ENCODE data around the gene FARS2. TPM values are rescaled to one million over a fixed set of nuclear protein-coding genes. Genes with fewer than 3 reads are reported as not detected.

FARS2 gene
- total RNA-seq, 4 donors from 2014 or later: 2.6 to 21.9 (median 15.0) TPM

DNA sequence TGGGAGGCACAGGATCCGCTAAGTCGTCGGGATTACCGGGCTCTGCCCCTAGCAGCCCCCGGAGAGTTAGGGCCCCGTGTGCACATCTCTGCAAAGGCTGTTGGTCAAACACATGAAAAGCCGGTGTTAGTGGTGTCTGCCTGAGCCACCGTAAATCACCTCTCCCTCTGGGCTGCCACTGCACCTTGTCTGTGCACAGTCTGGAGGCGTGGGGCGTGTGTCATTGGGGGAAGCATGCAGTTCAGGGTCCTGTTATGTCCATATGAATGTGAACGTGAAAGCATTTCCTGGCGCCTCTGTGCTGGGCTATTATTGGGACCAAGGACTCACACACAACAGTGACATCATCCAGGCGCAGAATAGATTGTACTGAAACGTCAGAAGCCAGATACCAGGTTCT is 439.9 kb downstream of the FARS2 start:
- no peak for DNase-seq
- intact Hi-C loops (cut with DNase I; ENCODE audit: low total_unique reads) (no loop called here), in situ Hi-C loops (cut with MboI; ENCODE audit: low pct_ligation_motif_present in 1 of 4, low pct_unique_long_range_greater_than_20kb in 1 of 4, low sequenced_read_pairs in 3 of 4) (no loop called here)
- TF ChIP-seq EP300 (IDR thresholded peaks at IDR 0.05; ENCODE audit: low read depth) (no peak), POLR2AphosphoS5 (IDR thresholded peaks at IDR 0.05) (no peak), POLR2A (IDR thresholded peaks at IDR 0.05) (no peak)
- TF ChIP-seq, protein P1, sequence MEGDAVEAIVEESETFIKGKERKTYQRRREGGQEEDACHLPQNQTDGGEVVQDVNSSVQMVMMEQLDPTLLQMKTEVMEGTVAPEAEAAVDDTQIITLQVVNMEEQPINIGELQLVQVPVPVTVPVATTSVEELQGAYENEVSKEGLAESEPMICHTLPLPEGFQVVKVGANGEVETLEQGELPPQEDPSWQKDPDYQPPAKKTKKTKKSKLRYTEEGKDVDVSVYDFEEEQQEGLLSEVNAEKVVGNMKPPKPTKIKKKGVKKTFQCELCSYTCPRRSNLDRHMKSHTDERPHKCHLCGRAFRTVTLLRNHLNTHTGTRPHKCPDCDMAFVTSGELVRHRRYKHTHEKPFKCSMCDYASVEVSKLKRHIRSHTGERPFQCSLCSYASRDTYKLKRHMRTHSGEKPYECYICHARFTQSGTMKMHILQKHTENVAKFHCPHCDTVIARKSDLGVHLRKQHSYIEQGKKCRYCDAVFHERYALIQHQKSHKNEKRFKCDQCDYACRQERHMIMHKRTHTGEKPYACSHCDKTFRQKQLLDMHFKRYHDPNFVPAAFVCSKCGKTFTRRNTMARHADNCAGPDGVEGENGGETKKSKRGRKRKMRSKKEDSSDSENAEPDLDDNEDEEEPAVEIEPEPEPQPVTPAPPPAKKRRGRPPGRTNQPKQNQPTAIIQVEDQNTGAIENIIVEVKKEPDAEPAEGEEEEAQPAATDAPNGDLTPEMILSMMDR (IDR thresholded peaks at IDR 0.05): no peak
- H3K27ac ChIP-seq: no peak overlapping the region
- no peak overlapping the region for H3K4me3 ChIP-seq
- no peaks in the 10 kb centered on the region for H3K27me3 ChIP-seq
- no peaks in the 10 kb centered on the region for H3K4me1 ChIP-seq
- H3K9me3 ChIP-seq: no peaks in the 10 kb centered on the region
- H3K36me3 ChIP-seq: no peaks in the 10 kb centered on the region
- WGBS, 2 donors (ENCODE audit: low coverage in 1 of 2): 79 to 83% methylated on average over 1 to 13 of the region's 14 CpGs

DNA sequence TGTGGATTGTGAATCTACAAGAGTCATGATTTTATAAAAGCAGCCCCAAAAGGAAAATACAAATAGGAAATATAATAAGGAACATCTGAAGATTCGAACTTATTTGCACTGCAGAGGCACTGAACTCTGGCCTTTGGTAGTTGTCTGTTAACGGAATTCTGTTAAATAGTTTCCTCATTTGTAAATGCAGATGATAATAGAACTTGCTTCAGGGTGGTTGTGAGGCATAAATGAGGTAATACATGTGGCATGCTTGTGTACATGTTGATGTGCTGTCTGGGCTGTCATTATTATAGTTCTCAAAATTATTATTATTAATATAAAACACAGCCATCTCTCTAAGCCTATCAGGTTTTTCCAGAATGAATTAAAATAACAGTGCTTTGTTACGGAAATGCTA is 443.4 kb downstream of the FARS2 start:
- no peaks in the 10 kb centered on the region for H3K9me3 ChIP-seq
- TF ChIP-seq POLR2AphosphoS5 (IDR thresholded peaks at IDR 0.05) (no peak), EP300 (IDR thresholded peaks at IDR 0.05; ENCODE audit: low read depth) (no peak), POLR2A (IDR thresholded peaks at IDR 0.05) (no peak)
- TF ChIP-seq, protein P1 (IDR thresholded peaks at IDR 0.05): no peak
- no peaks in the 10 kb centered on the region for H3K27me3 ChIP-seq
- no peaks in the 10 kb centered on the region for H3K36me3 ChIP-seq
- no peaks in the 10 kb centered on the region for H3K4me1 ChIP-seq
- H3K27ac ChIP-seq: no peak overlapping the region
- intact Hi-C loops (cut with DNase I; ENCODE audit: low total_unique reads): no loop called here
- in situ Hi-C loops (cut with MboI; ENCODE audit: low pct_ligation_motif_present in 1 of 4, low pct_unique_long_range_greater_than_20kb in 1 of 4, low sequenced_read_pairs in 3 of 4): no loop called here
- no peak overlapping the region for H3K4me3 ChIP-seq
- WGBS, 2 donors (ENCODE audit: low coverage in 1 of 2): 92% methylated on average over 3 of the region's 3 CpGs
- DNase-seq: no peak

DNA sequence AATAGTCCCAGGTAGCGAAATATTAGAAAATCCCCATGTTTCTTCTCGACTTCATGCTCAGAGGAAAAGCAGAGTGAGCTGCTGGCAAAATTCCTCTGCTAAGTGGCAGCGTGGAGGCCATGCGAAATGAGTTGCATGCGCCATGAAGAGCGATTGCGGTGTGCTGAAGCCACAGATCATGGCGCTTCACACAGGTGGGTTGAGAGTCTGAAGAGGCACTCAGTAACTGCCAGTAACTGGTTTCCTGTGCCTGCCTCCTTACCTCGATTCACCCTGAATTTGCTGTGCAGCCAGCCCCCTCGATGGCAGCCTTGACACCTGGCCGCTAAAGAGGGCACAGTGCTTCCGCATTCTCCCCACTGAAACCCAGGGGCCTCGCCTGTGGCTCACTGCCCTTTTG is 443.9 kb downstream of the FARS2 start:
- H3K4me1 ChIP-seq: no peaks in the 10 kb centered on the region
- WGBS, 2 donors (ENCODE audit: low coverage in 1 of 2): 98 to 99% methylated on average over 12 to 13 of the region's 13 CpGs
- H3K27me3 ChIP-seq: no peaks in the 10 kb centered on the region
- TF ChIP-seq, protein P1 (IDR thresholded peaks at IDR 0.05): no peak
- TF ChIP-seq POLR2AphosphoS5 (IDR thresholded peaks at IDR 0.05) (no peak), EP300 (IDR thresholded peaks at IDR 0.05; ENCODE audit: low read depth) (no peak), POLR2A (IDR thresholded peaks at IDR 0.05) (no peak)
- intact Hi-C loops (cut with DNase I; ENCODE audit: low total_unique reads): no loop called here
- no peak overlapping the region for H3K27ac ChIP-seq
- no peak for DNase-seq
- in situ Hi-C loops (cut with MboI; ENCODE audit: low pct_ligation_motif_present in 1 of 4, low pct_unique_long_range_greater_than_20kb in 1 of 4, low sequenced_read_pairs in 3 of 4): no loop called here
- H3K36me3 ChIP-seq: no peaks in the 10 kb centered on the region
- no peak overlapping the region for H3K4me3 ChIP-seq
- H3K9me3 ChIP-seq: no peaks in the 10 kb centered on the region

DNA sequence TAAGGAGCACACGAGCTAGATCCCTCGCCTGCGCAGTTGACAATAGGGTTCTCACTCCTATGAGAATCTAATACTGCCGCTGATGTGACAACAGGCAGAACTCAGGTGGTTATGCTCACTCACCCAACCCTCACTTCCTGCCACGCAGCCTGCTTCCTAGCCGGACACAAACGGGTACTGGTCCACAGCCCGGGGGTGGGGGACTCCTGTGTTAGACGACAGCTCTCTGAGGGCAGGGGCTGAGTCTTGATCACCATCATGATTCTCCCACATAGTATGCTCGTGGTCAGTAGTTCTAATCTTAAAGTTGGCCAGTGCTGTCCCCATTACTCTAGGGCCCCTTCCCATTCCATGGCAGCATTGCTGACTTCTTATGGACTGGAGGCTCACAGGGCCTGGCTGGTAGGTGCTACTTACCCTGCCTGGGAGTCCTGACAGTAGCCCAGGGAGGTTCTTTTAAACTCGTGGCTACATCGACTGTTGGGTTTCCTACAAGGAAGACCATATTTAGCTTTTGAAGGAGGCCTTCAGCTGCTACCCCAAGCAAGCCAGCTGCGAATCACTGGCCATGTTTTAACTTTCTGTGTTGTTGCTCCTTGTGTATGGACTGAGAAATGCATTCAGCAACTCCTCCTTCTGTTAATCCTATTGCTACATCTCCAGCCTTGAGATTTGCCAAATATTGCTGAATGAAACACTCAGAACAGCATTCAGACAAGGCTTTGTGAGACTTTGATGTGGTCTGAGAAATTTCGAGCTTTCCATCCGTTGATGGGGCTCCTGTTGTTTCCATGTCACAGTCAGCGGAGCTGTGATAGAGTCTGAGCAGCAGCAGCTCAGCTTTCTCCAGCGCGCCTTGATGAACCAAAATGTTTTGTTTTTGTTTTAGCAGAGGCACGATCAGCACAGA is 445.1 kb downstream of the FARS2 start:
- Histone ChIP-seq H3K36me3 (no peaks in the 10 kb centered on the region), H3K9me3 (no peaks in the 10 kb centered on the region), H3K4me3 (no peak overlapping the region), H3K4me1 (no peaks in the 10 kb centered on the region), H3K27ac (no peak overlapping the region), H3K27me3 (no peaks in the 10 kb centered on the region)
- in situ Hi-C loops (cut with MboI; ENCODE audit: low pct_ligation_motif_present in 1 of 4, low pct_unique_long_range_greater_than_20kb in 1 of 4, low sequenced_read_pairs in 3 of 4) (no loop called here), intact Hi-C loops (cut with DNase I; ENCODE audit: low total_unique reads) (no loop called here)
- no peak for DNase-seq
- 86 to 100% methylated on average over 2 to 19 of the region's 19 CpGs for WGBS, 2 donors (ENCODE audit: low coverage in 1 of 2)
- no peak for TF ChIP-seq EP300 (IDR thresholded peaks at IDR 0.05; ENCODE audit: low read depth)
- no peak for TF ChIP-seq POLR2A (IDR thresholded peaks at IDR 0.05)
- no peak for TF ChIP-seq POLR2AphosphoS5 (IDR thresholded peaks at IDR 0.05)
- TF ChIP-seq, protein P1 (IDR thresholded peaks at IDR 0.05): no peak

Measured in transverse colon (tissue), 4 donors.